HG03442 (cell line): ENCODE data around the gene SNX32.

ENCODE experiments used
- ATAC-seq: cut with Tn5 transposase; IDR thresholded peaks from one replicate; pipeline ENCODE4 v1.9.1; 2021; ENCODE audit warnings: mild to moderate bottlenecking, moderate library complexity; ENCODE audit not compliant: unreplicated experiment

SNX32 gene

GRCh38 chr11:65833297-65834030 lies at the start of gene SNX32:
TSS of gene SNX32 (plus strand) at chr11:65833963. CDS start at chr11:65834066, 103 bp downstream.
- peak; percentile 81 for ATAC-seq

GRCh38 chr11:65785319-65786007 lies 48.3 kb upstream of the SNX32 start:
- no peak for ATAC-seq

GRCh38 chr11:65786008-65786785 lies 47.6 kb upstream of the SNX32 start:
- no peak for ATAC-seq

GRCh38 chr11:65786786-65787636 lies 46.8 kb upstream of the SNX32 start, which contains the start of gene OVOL1:
TSS of gene OVOL1 (plus strand) at chr11:65787063. CDS start at chr11:65787374, 311 bp downstream.
- no peak for ATAC-seq

- no peak for ATAC-seq
Observed at GRCh38 chr11:65787649-65788622, 45.8 kb upstream of the SNX32 start.

- no peak for ATAC-seq
Observed at GRCh38 chr11:65788821-65789220, 44.9 kb upstream of the SNX32 start.

- no peak for ATAC-seq
Observed at GRCh38 chr11:65789230-65790103, 44.3 kb upstream of the SNX32 start.

- no peak for ATAC-seq
Observed at GRCh38 chr11:65790104-65790901, 43.5 kb upstream of the SNX32 start.

- ATAC-seq: no peak
Observed at GRCh38 chr11:65790902-65791650, 42.7 kb upstream of the SNX32 start.

GRCh38 chr11:65791719-65792213 lies 42.0 kb upstream of the SNX32 start:
- peak; percentile 75 for ATAC-seq

GRCh38 chr11:65792456-65792855 lies 41.3 kb upstream of the SNX32 start:
- no peak for ATAC-seq

GRCh38 chr11:65793144-65793581 lies 40.6 kb upstream of the SNX32 start:
- ATAC-seq: no peak

GRCh38 chr11:65793625-65794400 lies 40.0 kb upstream of the SNX32 start:
- ATAC-seq: no peak

- ATAC-seq: no peak
Observed at GRCh38 chr11:65794570-65795510, 38.9 kb upstream of the SNX32 start.
